Uterus (tissue), 2 donors: ENCODE results near the gene FBXL13.

Experiments
- CTCF ChIP-seq, 4 experiments: fragments of 200-600 bp in 2 of 4; fragments of 450-650 bp in 2 of 4; sonication (generic) in 2 of 4; IDR thresholded peaks; one replicate each; pipeline ENCODE4 v1.5.1; 2016 to 2019; ENCODE audit warnings: antibody characterized with exemption in 4 of 4, mild to moderate bottlenecking in 2 of 4, moderate library complexity in 1 of 4
- POLR2A ChIP-seq, 2 donors: fragments of 450-650 bp; IDR thresholded peaks; one replicate each; pipeline ENCODE4 v1.6.1; 2016; ENCODE audit warnings: antibody characterized with exemption in 2 of 2, mild to moderate bottlenecking in 1 of 2, moderate library complexity in 1 of 2

GRCh38 chr7:102982235-102982634 is 92.4 kb downstream of the FBXL13 start:
- TF ChIP-seq CTCF (IDR thresholded peaks at IDR 0.05): no peak
- TF ChIP-seq POLR2A (IDR thresholded peaks at IDR 0.05): no peak
